Fibroblast of skin of left quadriceps (primary cell): ENCODE results near the gene GNAZ.

Source experiments
- DNase-seq, 2 experiments: peaks; one replicate each; pipeline ENCODE4 v3.0.0-alpha.2; 2013; ENCODE audit warnings: low read depth in 2 of 2

Gene GNAZ

DNA sequence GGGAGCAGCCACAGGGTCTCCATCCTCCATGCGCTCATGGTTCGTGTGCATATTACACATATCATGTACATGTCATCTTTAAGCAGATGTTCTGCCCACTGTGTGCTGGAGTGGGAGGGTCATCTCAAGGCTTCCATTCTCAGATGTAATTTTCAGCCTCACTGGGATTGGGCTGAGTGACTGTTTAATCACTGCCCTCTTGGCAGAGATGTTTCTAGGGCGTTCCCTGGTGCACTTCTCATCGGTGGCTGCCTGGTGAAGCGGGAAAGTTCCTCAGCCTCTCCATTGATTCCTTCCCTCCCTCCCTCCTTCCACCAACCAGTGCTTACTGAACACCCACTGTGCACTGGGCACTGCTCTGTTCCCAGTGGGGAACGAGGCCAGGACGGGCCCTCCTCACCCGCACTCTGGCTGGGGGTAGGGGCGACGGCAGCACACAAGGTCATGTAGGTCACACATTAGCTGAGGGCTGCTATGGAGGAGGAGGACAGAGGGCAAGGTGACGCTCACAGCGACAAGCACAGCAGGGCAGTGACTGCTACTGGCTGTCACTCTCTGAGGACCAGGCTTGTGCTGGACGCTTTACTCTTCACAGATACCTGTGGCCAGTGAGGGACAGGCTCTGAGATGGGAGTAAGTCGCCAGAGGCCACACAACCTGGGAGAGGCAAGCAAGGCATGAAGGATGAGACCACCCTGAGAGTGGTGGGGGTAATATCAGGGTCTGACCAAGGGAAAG is 22.9 kb downstream of the GNAZ start:
- DNase-seq, result no peak

DNA sequence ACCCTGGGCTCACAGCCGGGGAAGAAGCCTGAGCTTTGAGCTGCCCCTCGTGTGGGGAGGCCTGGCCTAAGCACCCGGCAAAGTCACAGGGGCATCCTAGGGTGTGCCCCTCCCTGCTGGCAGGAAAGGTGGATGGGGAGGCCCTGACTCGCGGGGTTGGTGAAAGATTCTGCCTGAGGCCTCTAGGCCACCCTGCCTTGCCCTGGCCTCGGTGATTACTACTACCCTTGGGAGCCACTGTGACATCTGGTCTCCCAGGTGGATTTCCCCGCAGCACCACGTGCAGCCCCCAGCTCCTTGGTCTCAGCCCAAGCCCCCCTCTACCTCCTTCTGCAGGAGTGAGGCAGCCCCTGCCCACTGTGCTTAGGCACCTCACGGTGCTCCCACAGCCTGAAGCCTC is 23.9 kb downstream of the GNAZ start:
- DNase-seq, result no peak

DNA sequence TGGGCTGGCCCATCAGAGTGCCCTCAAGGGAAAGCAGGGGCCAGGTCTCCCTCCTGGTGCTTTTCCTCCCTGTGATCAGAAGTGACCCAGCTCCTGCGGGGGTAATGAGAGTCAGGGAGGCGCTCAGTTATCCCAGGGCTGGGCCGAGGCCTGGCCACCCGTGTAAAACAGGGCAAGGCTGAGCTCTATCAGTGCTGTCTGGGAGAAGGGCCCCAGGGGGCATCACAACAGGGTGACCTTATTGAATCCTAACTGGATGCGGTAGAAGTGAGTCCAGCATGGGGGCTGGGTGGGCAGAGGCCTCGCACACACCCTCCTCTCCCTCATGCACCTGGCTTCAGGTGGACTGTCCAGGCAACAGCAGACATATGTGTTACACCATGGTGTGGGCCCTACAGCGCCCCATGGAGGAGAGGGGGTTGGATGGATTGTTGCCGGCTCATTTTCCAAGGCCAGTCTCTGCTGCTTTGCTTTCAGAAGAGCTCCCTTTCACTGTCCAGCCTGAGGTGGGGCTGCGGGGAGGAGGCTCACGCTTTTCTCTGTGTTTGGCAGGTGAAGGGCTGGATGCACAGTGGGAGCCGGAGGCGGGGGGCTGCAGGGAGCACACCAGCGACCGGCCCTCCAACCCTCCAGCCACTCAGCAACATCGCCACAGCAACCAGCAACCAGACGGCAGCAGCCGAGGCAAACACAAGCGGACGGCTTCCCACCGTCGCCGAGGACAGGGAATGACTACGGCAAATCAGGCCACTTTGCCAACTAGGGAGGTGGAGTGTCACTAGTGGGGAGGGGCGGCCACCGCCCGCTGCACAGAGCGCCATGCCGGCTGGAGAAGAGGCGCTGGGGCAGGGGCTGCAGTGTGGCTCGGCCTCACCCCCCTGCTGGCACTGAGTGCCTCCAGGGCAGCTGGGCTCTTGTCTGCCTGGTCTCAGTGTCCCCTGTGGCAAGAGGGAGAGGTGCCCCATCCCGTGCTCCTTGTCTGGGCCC is 24.7 kb downstream of the GNAZ start:
- DNase-seq, result no peak

DNA sequence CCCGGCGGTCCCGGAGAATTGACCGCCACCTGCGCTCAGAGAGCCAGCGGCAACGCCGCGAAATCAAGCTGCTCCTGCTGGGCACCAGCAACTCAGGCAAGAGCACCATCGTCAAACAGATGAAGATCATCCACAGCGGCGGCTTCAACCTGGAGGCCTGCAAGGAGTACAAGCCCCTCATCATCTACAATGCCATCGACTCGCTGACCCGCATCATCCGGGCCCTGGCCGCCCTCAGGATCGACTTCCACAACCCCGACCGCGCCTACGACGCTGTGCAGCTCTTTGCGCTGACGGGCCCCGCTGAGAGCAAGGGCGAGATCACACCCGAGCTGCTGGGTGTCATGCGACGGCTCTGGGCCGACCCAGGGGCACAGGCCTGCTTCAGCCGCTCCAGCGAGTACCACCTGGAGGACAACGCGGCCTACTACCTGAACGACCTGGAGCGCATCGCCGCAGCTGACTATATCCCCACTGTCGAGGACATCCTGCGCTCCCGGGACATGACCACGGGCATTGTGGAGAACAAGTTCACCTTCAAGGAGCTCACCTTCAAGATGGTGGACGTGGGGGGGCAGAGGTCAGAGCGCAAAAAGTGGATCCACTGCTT is 25.5 kb downstream of the GNAZ start:
- DNase-seq, result no peak

DNA sequence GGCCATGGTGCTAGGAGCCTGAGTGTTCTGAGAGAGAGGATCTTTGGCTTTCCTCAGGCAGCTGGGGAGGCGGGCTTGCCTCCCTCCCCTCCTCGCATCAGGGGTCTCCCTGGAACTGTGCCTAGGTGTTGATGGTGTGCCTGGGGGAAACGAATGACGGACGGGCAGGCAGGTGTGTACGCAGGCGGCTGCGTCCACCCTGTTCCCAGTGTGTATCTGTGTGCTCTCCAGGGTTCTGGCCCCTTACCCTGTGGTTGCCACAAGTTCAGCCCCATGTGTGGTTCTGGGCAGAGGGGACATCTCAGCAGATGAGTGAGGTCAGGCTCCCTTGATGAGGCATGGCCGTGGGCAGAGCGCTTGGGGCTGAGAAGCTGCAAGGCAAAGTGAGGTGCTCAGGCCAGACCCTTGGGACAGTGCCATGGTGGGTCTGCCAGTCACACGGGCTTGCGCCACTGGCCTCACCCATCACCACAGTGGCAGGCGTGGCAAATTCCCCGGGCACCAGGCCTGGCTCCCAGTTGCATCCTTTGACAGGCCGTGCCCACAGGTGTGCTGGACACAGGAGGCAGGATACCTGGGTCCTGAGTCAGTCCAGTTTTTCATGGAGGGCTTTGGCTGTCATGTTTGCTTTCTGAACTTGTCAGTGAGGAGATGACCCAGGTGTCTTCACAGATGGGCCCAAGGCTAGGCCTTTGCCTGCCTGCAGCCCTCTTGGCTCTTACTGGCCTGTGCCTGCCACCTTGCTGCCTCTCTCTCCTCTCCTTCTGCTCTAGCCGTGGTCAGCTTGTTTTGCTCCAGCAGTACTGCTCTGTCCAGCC is 27.3 kb downstream of the GNAZ start:
- no peak for DNase-seq

DNA sequence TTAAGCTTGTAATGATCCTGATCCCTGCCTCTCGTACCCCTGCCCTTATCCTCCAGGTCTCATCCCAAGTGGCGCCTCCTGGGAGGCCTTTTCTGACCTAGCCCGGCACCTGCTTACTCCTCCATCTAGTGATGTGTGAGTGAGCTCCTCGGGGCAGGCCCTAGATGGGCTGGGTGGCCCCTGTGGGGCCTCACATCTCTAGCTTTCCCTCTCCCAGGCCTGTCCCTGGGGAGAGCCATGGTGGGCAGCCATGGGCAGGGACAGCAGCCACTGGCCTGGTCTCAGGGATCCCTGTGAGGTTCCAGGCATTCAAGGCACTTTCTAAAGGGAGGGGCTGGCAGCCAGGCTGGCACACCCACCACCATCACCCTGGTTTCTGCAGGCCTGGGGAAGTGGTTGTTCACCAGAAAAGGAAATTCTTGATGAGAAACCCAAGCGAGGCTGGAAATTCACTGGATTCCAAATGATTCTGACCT is 27.9 kb downstream of the GNAZ start:
- no peak for DNase-seq

DNA sequence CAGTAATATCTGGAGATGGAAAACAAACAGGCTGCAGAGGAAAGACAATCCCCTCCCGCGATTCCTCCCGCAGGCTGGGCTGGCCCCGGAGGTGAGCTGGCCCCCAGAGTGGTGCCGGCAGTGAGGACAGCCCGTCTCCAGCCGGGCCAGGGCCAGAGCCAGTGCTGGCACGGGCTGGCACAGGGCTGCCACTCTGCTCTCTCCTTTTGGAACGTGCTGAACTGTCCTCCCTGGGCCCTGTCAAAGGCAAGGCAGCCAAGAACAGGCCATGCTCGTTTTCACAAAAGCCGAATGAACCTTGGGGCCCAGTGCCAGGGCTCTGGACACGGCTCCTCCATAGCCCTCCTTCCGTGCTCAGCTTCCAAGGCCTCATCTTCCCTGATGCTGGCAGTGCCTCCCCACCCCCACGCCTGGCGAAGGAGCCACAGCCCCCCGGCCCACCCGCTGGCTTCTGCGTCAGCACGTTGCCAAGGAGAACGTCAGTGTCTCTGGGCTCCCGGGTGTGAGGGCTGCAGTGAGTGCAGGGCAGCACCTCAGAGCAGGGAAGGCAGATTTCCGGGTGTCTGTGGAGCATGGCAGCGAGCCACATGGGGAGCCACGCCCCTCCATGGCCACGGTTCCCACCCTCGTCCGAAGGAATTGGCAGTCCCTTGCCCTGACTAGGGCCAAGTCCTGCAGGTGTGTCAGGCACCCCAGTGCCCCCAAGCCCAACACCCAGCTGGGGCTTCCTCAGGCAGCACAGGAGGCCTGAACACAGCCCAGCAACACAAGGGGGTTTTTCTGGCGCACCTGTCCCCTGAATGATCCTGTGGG is 28.6 kb downstream of the GNAZ start:
- no peak for DNase-seq

DNA sequence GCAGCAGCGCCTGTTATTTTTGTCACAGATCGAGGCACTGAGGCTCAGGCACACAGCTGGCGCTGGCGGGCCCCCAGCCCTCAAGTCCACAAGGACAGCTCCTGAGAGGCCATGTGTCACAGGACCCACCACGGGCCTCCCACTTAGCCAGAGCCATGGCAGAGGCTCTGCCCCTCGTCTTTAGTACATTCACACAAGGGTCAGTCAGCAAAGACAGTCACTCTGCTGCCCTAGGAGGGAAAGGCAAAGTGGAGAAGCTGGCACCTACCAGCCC is 29.1 kb downstream of the GNAZ start:
- DNase-seq, result no peak

DNA sequence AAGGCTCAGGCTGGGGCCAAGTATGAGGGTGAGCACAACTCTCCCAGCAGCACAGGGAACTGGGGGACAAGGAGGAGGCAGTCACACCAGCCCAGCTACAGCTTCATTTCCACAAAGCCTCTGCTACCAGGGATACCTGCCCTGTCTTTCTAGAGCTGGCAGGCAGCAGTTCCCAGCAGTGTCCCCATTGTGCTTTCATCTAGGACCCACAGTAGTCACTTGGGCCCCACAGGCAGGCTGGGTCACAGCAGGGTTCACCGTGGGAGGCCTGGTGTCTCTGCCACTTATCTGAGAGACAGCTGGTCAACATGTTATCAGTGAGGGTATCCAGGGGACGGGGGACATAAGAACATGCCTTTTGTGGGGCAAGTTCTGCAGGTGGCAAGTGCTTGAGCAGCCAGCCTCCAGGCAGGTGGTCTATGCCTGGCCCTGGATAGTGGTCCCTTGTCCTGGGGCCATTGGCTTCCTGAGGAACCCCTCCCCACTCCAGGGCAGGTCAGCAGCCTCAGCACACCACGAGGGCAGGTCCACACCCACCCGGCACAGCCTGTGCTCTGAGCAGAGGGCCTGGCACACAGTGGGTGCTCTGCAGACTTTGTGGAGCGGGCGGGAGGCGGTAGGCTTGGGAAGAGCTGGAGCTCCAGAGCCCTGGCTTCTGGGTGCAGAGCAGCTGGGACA is 29.9 kb downstream of the GNAZ start:
- DNase-seq, result no peak

DNA sequence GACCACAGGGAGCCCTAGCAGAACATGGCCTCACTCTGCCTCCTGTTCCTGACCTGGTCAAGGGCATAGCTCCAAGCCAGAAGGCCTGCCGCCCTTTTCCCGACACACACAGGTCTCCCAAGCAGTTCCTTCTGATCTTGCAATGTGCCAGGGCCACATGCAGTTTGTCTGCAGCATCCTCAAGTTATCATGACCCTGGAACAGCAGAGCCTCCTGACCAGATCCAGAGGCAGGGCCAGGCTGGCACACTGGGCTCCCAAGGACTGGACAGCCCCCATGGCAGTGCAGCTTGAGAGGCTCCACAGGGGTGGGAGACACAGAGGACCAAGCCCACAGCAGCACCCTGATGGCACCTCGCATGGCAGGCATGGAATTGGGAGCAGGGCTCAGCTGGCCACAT is 31.2 kb downstream of the GNAZ start:
- DNase-seq, result no peak

DNA sequence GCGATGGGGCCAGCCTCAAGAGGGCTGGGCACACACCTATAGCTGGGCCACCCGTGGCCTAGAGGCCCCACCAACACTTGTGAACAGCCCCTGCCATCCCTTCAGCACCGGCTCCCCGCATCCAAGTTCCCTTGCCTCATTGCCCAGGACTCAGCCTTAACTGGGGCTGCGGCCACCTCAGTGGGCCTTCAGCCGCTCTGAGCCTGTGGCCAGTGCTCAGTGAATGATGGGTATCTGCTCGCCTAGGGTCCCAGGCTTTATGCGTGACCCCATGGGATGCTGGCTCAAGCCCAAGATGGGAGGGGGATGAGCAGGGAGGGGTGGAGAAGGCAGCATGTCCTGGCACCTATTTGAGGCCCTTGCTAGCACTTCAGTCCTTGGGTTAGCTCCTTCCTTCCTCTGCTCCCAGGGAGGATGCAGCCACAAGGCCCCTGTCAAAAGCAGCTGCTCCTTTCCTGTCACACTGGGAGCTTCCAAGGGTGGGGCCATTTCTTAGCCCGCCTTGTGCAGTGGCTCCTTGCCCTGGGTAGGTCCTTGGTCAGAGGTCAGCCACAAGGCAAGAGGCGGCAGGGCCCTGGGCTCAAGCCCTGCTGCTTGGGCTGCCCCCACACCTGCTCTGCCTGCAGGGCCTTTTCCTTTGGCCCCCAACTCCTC is 31.8 kb downstream of the GNAZ start:
- no peak for DNase-seq

DNA sequence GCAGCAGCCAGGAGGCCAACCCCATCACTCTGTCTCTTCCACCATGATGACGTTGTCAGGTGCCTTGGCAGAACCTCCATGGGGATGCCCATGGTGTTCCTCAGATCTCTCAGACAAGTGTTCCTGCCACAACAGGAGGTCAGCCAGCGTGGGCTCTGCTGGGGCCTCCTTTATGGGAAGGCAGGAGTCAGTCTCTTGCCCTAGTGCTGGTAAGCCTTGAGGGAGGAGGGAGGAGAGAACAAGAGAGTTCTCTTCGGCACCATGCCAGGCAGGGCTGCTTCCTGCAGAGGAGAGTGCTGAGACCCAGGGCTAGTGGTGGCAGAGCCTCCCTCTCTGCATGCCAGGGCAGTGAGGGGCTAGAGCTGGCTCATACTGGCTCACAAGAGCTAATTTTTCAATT is 32.5 kb downstream of the GNAZ start:
- DNase-seq, result no peak

DNA sequence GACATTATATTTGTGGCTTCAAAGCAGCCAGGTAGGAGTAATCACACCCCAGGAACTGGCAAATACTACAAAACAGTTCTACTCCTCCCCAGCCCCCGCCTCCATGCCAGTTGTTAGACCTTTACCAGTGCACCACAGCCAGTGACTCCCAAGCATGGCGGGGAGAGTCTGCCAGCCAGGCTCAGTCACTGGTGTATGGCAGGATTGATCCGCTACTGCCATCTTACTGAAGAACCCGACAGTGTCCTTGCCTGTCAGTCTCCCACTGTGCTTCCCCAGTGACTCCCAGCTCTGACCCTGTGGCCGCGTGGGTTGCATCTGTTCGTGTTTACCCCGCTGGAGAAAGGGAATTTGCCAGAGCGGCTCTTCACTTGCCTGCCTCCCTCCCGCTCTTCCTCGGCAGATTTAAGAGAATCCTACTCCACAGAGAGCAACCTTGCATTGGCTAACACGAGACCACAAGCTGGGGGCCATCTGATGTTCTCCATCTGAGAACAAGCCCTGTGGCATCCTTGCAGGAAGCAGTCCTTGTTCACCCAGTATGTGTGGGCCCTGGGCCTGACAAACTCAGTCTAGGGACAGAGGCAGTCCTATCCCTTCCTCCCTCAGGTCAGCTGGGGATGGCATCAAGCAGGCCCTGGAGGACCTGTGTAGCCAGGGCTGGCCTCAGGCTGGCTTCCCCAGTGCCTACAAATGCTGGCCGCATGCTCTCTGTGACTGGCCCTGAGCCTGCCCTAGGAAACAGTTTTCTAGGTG is 33.1 kb downstream of the GNAZ start:
- no peak for DNase-seq

DNA sequence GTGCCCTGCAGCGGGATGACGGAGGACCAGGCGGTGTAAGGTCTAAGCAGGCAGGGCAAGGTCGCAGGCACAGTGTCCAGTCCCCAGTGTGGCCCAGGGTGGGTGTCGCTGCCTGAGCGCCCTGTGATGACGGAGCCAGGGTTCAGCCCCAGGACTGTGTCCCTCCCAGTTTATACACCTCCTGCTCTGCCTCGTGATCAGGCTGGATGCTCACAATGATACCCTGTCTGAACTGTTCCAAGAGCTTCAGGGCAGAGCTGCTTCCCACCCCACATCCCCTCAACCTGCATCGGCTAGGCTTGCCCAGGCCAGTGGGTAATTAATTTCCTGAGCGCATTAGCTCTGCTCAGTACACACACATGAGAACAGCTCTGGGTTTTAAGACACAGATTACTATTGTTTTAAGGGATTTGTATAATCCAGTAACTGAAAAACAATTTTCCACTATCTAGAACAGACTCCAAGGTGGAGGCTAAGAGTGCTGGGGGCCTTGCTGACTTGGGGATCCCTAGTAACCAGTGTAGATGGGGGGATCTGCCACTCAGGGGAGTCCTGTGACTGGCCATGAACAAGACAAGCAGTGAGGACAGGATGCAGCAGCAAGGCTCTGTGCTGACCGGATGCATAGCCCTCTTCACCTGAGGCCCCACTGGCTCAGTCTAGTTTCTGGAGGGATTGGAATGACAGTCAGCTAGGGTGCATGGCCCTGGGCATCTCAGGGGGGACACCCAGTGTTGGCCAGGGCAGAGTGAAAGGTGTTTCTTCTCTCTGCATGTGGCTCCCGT is 34.1 kb downstream of the GNAZ start:
- no peak for DNase-seq

DNA sequence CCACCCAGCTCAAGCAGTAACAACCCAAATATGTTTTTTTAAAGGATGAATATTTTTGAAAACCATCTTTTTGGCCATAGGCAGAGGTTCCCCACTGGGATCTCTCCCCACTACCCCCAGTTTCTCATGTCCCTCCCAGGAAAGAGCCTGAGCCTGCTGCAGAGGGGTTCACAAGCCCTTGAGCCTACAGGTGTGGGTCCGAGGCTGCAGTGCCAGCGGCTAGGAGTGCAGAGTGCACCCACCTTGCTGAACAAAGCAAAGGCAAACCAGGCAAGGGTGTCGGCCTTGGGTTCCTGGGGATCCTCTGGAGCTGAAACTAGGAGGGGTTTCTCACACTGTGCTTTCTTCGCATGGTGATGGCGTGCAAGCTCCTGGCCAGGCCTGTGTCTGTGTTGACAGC is 35.0 kb downstream of the GNAZ start:
- DNase-seq, result no peak

DNA sequence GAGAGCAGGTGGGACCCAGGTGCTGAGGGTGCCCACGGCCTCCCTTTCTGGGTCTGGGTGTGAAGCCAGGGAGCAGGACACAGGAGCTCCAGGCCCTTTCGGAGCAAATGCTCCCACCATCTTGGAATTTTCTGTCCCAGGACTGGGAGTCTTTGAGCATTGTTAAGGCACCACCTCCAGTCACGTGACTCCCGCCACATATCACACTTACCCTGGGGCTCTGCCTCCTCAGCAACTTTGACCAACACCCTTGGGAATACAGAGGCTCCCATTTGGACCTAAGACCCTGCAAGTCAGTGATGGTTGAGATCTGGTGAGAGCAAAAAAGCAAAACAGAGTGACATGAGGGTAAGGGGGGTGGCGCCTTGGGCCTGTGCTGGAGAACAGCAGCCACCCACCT is 35.6 kb downstream of the GNAZ start:
- DNase-seq, result no peak

DNA sequence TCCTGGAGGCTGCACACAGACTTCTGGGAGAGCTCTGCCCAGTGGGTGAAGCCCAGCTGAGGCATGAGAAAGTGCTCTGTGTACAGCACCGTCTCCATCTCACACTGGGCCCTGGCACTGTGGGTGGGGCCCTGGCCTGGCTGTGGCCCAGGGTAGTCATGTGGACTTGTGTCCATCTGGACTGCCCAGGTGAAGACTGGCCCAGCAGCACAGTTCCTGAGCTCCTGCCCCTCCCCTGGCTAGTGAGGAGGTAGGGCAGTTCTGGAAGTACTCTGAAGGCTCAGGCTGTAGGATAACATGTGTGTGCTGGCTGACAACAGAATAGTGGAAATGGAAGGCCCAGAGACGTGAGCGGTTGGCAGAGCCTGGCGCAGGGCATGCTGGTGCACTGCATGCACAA is 36.0 kb downstream of the GNAZ start:
- no peak for DNase-seq

DNA sequence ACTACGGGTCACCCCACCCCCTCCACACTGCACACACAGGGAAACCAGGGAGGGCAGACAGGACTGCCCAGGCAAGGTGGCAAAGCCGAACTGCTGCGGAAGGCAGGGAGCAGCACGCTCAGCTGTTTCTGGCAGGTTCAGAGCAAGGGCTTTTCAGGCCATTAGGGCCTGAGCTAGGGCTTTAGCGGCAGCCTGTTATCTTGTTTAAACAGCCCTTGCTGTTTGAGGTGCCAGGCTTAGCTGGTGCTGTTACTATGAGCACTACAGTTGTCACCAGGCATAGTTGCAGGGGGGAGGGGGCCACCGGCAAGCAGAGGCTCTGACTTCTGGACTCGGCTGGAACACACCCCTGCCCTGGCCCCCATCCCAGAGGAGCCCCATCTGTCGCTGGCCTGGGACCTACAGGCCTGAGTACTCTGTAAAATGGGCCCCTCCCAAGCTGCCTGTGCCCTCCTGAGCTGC is 36.6 kb downstream of the GNAZ start:
- no peak for DNase-seq
